ENCODE measurements around the gene MAP3K5.
"Not testable (repeated sequence)": the region's sequence is repeated elsewhere in the genome, so short reads cannot be mapped to it uniquely, and the experiment has no call there.

Gene MAP3K5, protein sequence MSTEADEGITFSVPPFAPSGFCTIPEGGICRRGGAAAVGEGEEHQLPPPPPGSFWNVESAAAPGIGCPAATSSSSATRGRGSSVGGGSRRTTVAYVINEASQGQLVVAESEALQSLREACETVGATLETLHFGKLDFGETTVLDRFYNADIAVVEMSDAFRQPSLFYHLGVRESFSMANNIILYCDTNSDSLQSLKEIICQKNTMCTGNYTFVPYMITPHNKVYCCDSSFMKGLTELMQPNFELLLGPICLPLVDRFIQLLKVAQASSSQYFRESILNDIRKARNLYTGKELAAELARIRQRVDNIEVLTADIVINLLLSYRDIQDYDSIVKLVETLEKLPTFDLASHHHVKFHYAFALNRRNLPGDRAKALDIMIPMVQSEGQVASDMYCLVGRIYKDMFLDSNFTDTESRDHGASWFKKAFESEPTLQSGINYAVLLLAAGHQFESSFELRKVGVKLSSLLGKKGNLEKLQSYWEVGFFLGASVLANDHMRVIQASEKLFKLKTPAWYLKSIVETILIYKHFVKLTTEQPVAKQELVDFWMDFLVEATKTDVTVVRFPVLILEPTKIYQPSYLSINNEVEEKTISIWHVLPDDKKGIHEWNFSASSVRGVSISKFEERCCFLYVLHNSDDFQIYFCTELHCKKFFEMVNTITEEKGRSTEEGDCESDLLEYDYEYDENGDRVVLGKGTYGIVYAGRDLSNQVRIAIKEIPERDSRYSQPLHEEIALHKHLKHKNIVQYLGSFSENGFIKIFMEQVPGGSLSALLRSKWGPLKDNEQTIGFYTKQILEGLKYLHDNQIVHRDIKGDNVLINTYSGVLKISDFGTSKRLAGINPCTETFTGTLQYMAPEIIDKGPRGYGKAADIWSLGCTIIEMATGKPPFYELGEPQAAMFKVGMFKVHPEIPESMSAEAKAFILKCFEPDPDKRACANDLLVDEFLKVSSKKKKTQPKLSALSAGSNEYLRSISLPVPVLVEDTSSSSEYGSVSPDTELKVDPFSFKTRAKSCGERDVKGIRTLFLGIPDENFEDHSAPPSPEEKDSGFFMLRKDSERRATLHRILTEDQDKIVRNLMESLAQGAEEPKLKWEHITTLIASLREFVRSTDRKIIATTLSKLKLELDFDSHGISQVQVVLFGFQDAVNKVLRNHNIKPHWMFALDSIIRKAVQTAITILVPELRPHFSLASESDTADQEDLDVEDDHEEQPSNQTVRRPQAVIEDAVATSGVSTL (N-terminal part only)

GRCh38 chr6:136792410-136793262 is at the start of gene MAP3K5:
Gene MAP3K5 (minus strand): TSS chr6:136792477. CDS start chr6:136792157, 320 bp downstream.
- peak; percentile 64 to 69 for DNase-seq (ENCODE audit: low read depth in 2 of 2)

DNA sequence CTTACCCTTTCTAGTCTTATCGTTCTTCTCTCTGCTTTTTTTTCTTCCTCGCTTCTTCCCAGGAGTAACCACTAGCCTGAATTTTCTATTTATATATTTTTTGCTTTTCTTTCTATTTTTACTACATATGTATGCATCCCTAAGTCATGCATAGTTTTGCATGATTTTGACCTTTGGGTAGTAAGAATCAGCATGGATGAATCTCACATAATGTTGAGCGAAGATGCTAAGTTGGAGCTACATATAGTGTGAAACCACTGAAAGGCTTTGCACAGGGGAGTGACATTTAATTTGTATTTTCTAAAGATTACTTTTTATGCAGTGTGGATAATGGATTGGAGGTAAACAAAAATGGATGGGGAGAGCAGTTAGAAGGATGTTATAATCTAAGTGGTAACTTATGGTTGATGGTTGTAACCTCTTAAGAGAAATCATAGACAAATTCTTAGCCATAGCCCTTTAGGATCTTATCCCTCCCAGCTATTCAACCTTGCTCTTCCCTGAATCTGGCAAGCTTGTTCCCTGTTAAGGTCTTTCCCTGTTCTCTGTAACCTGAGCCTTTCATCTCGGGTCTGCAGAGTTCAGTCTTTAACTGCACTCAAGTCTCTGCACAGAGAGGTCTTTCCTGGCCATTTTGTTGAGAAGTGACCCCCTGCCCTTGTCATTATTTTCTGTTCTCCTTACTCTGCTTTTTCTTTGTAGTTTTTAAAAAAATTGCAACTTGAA is 48.2 kb upstream of the MAP3K5 start:
- no peak for DNase-seq (ENCODE audit: low read depth in 2 of 2)

- DNase-seq (ENCODE audit: low read depth in 2 of 2), result no peak
Measured at GRCh38 chr6:136831873-136832562, 39.7 kb upstream of the MAP3K5 start.

DNA sequence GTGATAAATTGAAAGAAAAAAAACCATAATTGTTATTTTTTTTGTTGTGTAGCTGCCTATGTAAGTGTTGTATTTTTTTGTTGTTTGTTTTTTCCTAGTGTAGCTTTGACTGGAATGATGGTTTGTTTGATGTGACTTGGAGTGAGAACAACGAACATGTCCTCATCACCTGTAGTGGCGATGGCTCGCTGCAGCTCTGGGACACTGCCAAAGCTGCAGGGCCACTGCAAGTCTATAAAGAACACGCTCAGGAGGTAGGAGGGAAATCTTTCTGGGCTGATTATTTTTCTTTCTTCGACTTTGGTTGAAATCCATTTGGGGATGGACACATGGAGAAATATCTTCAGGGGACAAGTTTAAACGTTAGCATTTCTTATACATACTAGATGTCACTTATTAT is 33.9 kb upstream of the MAP3K5 start:
- no peak for DNase-seq (ENCODE audit: low read depth in 2 of 2)

DNA sequence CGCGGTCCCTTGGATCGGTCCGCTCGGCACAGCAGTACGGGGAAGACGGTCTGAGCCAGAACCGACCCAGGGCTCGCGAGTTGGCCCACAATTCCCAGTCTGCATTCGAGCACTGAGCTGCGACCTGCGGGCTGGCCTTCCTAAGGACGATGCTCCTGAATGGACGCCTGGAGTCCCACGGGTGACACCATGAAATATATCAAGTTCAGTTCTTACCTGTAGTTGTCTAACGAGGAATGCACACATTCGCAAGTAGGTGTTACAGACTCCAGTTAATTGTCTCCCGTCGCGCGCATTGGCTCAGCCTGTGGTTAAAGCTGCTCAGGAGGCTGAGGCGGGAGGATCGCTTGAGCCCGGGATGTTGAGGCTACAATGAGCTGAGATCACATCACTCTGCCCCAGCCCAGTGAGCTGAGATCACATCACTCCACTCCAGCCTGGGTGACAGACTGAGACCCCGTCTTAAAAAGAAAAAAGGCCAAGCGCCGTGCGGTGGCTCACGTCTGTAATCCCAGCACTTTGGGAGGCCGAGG is 30.9 kb upstream of the MAP3K5 start:
- DNase-seq (ENCODE audit: low read depth in 2 of 2), result no peak

DNA sequence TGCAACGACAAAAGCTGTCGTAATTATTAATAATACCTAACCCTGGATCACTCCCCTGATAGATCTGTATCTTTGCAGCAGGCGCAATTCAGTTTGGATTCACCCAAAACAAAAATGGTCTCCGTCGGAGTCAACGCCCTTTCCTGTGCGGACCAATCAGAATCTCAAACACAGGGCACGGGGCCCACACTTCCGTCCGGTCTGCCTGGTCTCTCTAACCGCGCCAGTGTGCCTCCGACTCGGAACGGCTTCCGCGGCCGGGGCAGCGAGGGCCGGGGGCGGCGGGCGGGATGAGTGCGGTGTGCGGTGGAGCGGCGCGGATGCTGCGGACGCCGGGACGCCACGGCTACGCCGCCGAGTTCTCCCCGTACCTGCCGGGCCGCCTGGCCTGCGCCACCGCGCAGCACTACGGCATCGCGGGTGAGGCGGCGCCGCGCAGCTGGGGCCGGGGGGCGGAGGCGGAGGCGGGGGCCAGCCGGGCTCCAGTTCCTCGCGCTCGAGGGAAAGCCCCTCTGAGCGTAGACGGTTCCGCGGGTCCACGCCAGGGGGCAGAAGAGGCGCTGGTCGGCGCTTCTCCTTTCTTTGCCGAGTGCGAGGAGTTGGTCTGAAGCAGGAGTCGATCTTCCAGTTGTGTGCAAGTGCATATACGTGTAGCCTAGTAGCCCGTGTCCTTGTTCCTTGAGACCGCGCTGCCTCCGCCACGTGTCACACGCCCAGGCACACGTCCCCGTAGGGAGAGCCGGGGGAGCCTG is 30.3 kb upstream of the MAP3K5 start, which contains the start of gene PEX7:
PEX7 (plus strand) TSS at position 217 of the 752 bp plus-strand sequence; CDS start at position 291, 74 bp downstream.
- DNase-seq (ENCODE audit: low read depth in 2 of 2), result peak; percentile 84 to 88

DNA sequence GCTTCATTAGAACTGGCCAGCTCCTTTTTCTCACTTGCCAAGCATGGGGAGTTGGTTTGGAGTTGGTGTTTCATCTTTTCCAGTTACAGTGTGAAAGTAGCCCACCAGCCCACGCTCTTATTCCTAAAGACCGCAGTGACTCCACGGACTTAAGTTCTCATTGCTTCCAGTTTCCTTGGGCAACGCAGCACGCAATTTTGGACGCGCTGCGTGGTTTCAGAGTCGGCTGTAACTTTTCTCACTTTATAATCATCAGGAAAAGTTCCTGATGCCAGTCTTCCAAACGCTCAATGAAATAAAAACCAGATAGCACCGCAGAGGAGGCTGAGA is 29.7 kb upstream of the MAP3K5 start:
- DNase-seq (ENCODE audit: low read depth in 2 of 2), result no peak

- no peak for DNase-seq (ENCODE audit: low read depth in 2 of 2)
Measured at GRCh38 chr6:136820561-136820960, 28.3 kb upstream of the MAP3K5 start.

- DNase-seq (ENCODE audit: low read depth in 2 of 2), result no peak
Measured at GRCh38 chr6:136816656-136817055, 24.4 kb upstream of the MAP3K5 start.

DNA sequence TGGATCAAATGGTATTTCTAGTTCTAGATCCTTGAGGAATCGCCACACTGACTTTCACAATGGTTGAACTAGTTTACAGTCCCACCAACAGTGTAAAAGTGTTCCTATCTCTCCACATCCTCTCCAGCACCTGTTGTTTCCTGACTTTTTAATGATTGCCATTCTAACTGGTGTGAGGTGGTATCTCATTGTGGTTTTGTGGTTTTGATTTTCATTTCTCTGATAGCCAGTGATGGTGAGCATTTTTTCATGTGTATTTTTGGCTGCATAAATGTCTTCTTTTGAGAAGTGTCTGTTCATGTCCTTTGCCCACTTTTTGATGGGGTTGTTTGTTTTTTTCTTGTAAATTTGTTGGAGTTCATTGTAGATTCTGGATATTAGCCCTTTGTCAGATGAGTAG is 23.3 kb upstream of the MAP3K5 start:
- not testable (repeated sequence) for DNase-seq (ENCODE audit: low read depth in 2 of 2)

GRCh38 chr6:136812174-136812573 is 19.9 kb upstream of the MAP3K5 start:
- DNase-seq (ENCODE audit: low read depth in 2 of 2), result no peak

GRCh38 chr6:136811272-136811671 is 19.0 kb upstream of the MAP3K5 start:
- DNase-seq (ENCODE audit: low read depth in 2 of 2), result no peak

DNA sequence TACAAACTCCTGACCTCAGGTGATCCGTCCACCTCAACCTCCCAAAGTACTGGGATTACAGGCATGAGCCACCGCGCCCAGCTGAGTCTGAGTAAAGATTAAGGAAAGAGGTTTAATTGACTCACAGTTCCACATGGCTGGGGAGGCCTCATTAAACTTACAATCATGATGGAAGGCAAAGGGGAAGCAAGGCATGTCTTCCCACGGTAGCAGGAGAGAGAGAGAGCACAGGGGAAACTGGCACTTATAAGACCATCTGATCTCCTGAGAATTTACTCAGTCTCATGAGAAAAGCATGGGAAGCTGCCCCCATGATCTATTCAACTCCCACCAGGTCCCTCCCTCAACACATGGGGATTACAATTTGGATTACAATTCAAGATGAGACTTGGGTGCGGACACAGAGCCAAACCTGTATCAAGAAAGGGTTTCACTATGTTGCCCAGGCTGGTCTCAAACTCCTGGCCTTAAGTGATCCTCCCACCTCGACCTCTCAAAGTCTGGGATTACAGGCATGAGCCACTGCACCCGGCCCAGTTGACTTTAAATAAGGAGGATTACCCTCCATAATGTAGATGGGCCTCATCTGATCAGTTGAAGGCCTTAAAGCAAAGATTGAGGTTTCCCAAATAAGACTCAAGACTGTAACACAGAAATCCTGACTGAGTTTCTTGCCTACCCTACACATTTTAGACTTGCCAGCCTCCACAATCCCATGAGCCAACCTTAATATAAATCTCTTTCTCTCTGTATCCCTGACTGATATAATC is 17.0 kb upstream of the MAP3K5 start:
- no peak for DNase-seq (ENCODE audit: low read depth in 2 of 2)

DNA sequence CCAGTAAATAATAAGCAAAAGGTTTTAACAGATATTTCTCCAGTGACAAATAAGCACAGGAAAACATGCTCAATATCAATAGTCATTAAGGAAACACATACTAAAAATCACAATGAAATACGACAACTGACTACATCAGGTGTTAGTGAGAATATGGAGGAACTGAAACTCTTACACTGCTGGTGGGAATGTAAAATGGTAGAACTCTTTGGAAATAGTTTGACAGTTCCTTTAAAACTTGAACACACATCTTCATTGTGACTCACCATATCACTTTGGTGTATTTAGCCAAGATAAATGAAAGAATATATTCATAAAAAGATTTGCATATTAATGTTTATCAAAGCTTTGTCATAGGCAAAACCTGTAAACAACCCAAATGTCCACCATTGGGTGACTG is 11.3 kb upstream of the MAP3K5 start:
- no peak for DNase-seq (ENCODE audit: low read depth in 2 of 2)

DNA sequence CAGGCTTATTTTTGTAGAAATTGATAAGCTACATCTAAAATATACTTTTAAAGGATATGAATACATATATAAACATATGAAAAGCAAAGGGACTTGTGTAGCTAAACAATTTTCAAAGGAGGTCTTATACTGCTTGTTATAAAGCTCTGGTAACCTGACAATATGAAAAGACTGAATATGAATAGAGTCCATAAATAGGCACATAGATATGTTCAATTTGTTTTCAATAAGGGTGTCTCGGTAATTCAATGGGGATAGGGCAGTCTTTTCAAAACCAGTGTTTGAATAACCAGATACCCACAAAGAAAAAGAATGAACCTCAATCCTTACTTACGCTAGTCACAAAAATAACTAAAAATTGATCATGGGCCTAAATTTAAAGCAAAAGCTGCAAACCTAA is 9.3 kb upstream of the MAP3K5 start:
- DNase-seq (ENCODE audit: low read depth in 2 of 2), result no peak

DNA sequence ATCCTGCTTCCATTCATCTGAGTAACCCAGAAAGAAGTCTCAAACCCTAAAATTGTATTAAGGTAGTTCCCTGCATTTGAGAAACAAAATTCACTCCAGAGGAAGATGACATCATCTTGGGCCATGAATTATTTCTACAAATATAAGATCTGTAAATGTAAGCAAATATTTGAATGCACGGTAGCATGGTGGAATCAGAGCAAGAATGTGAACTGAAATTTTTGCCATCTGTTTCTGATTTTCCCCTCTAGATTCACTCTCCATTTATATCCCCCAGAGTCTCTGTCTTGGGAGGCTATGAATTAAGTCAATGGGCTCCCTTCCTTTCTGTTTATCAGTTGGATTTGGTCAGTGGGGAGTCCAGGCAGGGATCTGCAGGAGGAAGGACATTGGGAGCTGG is 5.8 kb upstream of the MAP3K5 start:
- no peak for DNase-seq (ENCODE audit: low read depth in 2 of 2)

GRCh38 chr6:136795996-136796395 is 3.7 kb upstream of the MAP3K5 start:
- DNase-seq (ENCODE audit: low read depth in 2 of 2), result no peak

DNA sequence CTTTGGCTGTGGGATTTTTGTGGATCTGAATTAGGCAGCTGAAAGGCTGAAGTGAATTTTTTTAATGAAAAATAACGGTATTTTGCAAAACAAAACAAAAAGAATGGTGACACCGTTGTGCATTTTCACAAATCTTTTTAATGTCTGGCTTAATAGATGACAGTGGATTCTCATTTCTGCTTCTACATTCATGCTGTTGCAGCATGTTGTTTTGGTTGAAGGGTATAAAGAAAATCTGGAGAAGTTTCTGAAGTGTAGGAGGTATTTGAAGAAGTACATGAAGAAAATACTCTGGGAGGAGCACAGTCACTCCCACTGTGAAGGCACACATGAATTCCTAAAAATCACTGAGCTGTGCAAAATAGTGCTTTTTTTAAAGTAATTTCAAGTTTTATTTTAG is 3.1 kb upstream of the MAP3K5 start:
- no peak for DNase-seq (ENCODE audit: low read depth in 2 of 2)

All from fibroblast of skin of left quadriceps (primary cell).